GM12878 (cell line): Measurements from ENCODE around the gene KIDINS220. TPM values are rescaled to one million over a fixed set of nuclear protein-coding genes. Genes with fewer than 3 reads are reported as not detected.

Experiments used
- ATAC-seq: fragments of 200-7000 bp; cut with Tn5 transposase; 3 replicates; pipeline ENCODE4 v1.9.1; 2020; ENCODE audit warnings: mild to moderate bottlenecking, moderate library complexity
- BruUV-seq: library from RNA; stranded (reverse); fragments of 400-500 nt; replicated peaks from 2 replicates; lab custom pipeline; 2021; lab: Mats Ljungman, UMichigan
- CTCF ChIA-PET: fragments of 300-600 bp; sonication (Branson Sonifier 250); formaldehyde crosslinking; extraction: SDS; loops from one replicate; lab custom pipeline; 2021; ENCODE audit warnings: inconsistent platforms; lab: Yijun Ruan, JAX
- POLR2A ChIA-PET: fragments of 350-600 bp; formaldehyde crosslinking; extraction: SDS; loops from one replicate; lab custom pipeline; 2021; ENCODE audit warnings: inconsistent platforms; lab: Charles Lee
- RAD21 ChIA-PET: fragments of 300-600 bp; sonication (Branson Sonifier 250); formaldehyde crosslinking; loops from one replicate; lab custom pipeline; 2023; ENCODE audit warnings: antibody characterized with exemption; ENCODE audit not compliant: unreplicated experiment; lab: Charles Lee
- SMC1A ChIA-PET: fragments of 300-600 bp; sonication (Branson Sonifier 250); formaldehyde crosslinking; loops from one replicate; lab custom pipeline; 2023; ENCODE audit not compliant: unreplicated experiment, uncharacterized antibody; lab: Charles Lee
- DNase-seq: peaks from one replicate; pipeline ENCODE4 v3.0.0-alpha.2; 2011; ENCODE audit warnings: low read depth, low spot score
- FAIRE-seq: peaks from 3 replicates; lab custom pipeline; 2011; peaks lifted over from hg19 to GRCh38; lab: Jason Lieb, UNC
- H2AFZ ChIP-seq: 2 replicates; pipeline ENCODE4 v1.6.0; 2011; ENCODE audit warnings: low read depth, low read length, control low read depth; ENCODE audit not compliant: control insufficient read depth
- H3K27ac ChIP-seq: 2 replicates; pipeline ENCODE4 v1.5.1; 2011; ENCODE audit warnings: control low read depth; ENCODE audit not compliant: control insufficient read depth, insufficient read depth
- H3K27me3 ChIP-seq, 2 experiments: replicated peaks in 1 of 2; 2 replicates each; pipeline versions ENCODE4 v1.6.0 to v1.6.1; 2011; ENCODE audit warnings: low read length in 1 of 2; ENCODE audit not compliant: control insufficient read depth in 2 of 2, insufficient read depth in 2 of 2
- H3K36me3 ChIP-seq, 2 experiments: 2 replicates each; pipeline ENCODE4 v1.5.1; 2011; ENCODE audit warnings: low read length in 1 of 2; ENCODE audit not compliant: control insufficient read depth in 2 of 2, insufficient read depth in 2 of 2
- H3K4me1 ChIP-seq: 2 replicates; pipeline ENCODE4 v1.6.1; 2011; ENCODE audit warnings: mild to moderate bottlenecking, low read length, moderate library complexity, mixed read lengths; ENCODE audit not compliant: control insufficient read depth, insufficient read depth
- H3K4me2 ChIP-seq: 2 replicates; pipeline ENCODE4 v1.6.0; 2011; ENCODE audit warnings: control low read depth; ENCODE audit not compliant: control insufficient read depth, insufficient read depth
- H3K4me3 ChIP-seq: fragments of 200-600 bp; sonication (generic); 2 replicates; pipeline ENCODE4 v1.5.1; 2016
- H3K79me2 ChIP-seq: 2 replicates; pipeline ENCODE4 v1.6.0; 2011; ENCODE audit warnings: low read length; ENCODE audit not compliant: control insufficient read depth, insufficient read depth
- H3K9ac ChIP-seq: 2 replicates; pipeline ENCODE4 v1.8.0; 2011; ENCODE audit warnings: low read length, control low read depth, mixed read lengths; ENCODE audit not compliant: control insufficient read depth, insufficient read depth
- H3K9me3 ChIP-seq: replicated peaks from 3 replicates; pipeline ENCODE4 v1.5.1; 2011; ENCODE audit warnings: mild to moderate bottlenecking, low read length; ENCODE audit not compliant: control insufficient read depth, insufficient read depth
- H4K20me1 ChIP-seq: 2 replicates; pipeline ENCODE4 v1.6.0; 2011; ENCODE audit not compliant: control insufficient read depth, insufficient read depth
- ATF7 ChIP-seq: fragments of 450-650 bp; IDR thresholded peaks from 2 replicates; pipeline ENCODE4 v1.6.1; 2016; ENCODE audit warnings: low read depth, mild to moderate bottlenecking
- CBFB ChIP-seq: IDR thresholded peaks from 2 replicates; pipeline ENCODE4 v1.6.1; 2016; ENCODE audit warnings: antibody characterized with exemption, low read depth
- EGR1 ChIP-seq, 2 experiments: IDR thresholded peaks; 1 replicate in 1 of 2; 2 replicates in 1 of 2; pipeline ENCODE4 v1.6.1; 2011 to 2012; ENCODE audit warnings: low read depth in 2 of 2, low read length in 2 of 2, borderline replicate concordance in 1 of 2, mild to moderate bottlenecking in 1 of 2, moderate library complexity in 1 of 2
- ETV6 ChIP-seq, 2 experiments: fragments of 450-650 bp in 1 of 2; IDR thresholded peaks in 1 of 2; conservative IDR thresholded peaks in 1 of 2; 2 replicates each; pipeline ENCODE4 v1.6.1; 2014; ENCODE audit warnings: antibody characterized with exemption in 1 of 2, borderline replicate concordance in 1 of 2, low read depth in 1 of 2, mild to moderate bottlenecking in 1 of 2, moderate library complexity in 1 of 2
- IRF3 ChIP-seq: fragments of 450-650 bp; IDR thresholded peaks from 2 replicates; pipeline ENCODE4 v1.6.1; 2014; ENCODE audit warnings: mild to moderate bottlenecking
- JUND ChIP-seq: IDR thresholded peaks from 2 replicates; pipeline ENCODE4 v1.6.1; 2012; ENCODE audit warnings: low read depth, mild to moderate bottlenecking, low read length, improper control_type of control experiment, moderate library complexity
- KLF5 ChIP-seq: fragments of 450-650 bp; IDR thresholded peaks from 2 replicates; pipeline ENCODE4 v1.6.1; 2014; ENCODE audit warnings: mild to moderate bottlenecking; ENCODE audit not compliant: partially characterized antibody
- LARP7 ChIP-seq: fragments of 450-650 bp; IDR thresholded peaks from 2 replicates; pipeline ENCODE4 v1.6.1; 2017; ENCODE audit warnings: mild to moderate bottlenecking
- NFYA ChIP-seq: IDR thresholded peaks from 2 replicates; pipeline ENCODE4 v1.6.1; 2011; ENCODE audit warnings: low read depth, mild to moderate bottlenecking, low read length, improper control_type of control experiment, borderline replicate concordance
- PAX8 ChIP-seq: fragments of 450-650 bp; IDR thresholded peaks from 2 replicates; pipeline ENCODE4 v1.6.1; 2017; ENCODE audit warnings: mild to moderate bottlenecking, moderate library complexity
- RELA ChIP-seq: fragments of 450-650 bp; IDR thresholded peaks from 2 replicates; pipeline ENCODE4 v1.8.0; 2014; ENCODE audit warnings: borderline replicate concordance; ENCODE audit not compliant: partially characterized antibody
- SUZ12 ChIP-seq: fragments of 200-600 bp; sonication (generic); IDR thresholded peaks from one replicate; pipeline ENCODE4 v1.6.1; 2018; ENCODE audit warnings: antibody characterized with exemption, mild to moderate bottlenecking; ENCODE audit not compliant: unreplicated experiment
- TBL1XR1 ChIP-seq: IDR thresholded peaks from 2 replicates; pipeline ENCODE4 v1.6.1; 2012; ENCODE audit warnings: low read depth, low read length, improper control_type of control experiment
- YBX1 ChIP-seq: fragments of 450-650 bp; IDR thresholded peaks from 2 replicates; pipeline ENCODE4 v1.6.1; 2016; ENCODE audit warnings: antibody characterized with exemption
- ZNF24 ChIP-seq: fragments of 450-650 bp; IDR thresholded peaks from 2 replicates; pipeline ENCODE4 v1.6.1; 2017; ENCODE audit warnings: antibody characterized with exemption, mild to moderate bottlenecking
- ZZZ3 ChIP-seq: IDR thresholded peaks from 2 replicates; pipeline ENCODE4 v1.6.1; 2011; ENCODE audit warnings: low read depth; ENCODE audit not compliant: control insufficient read depth, insufficient read length
- WGBS: methylation state at CpG from one replicate; pipeline ENCODE4 v1.1.6; 2016; ENCODE audit warnings: low lambda C conversion rate; ENCODE audit not compliant: insufficient replicate concordance, insufficient coverage; ENCODE audit errors: missing lambda C conversion rate; 5-methylcytosine and 5-hydroxymethylcytosine counted together
- in situ Hi-C: fragments of 300-500 bp; cut with MboI; formaldehyde crosslinking; loops from 9 replicates; pipeline ENCODE4 v1.14.3; 2018; ENCODE audit warnings: mixed read lengths
- intact Hi-C: fragments of 100-400 bp; cut with micrococcal nuclease; formaldehyde crosslinking; loops from one replicate; pipeline ENCODE4 v1.14.2; 2022; ENCODE audit not compliant: unreplicated experiment
- polyA plus RNA-seq, 11 experiments: library from polyadenylated mRNA; depleted of rRNA in 4 of 11; unstranded in 6 of 11; stranded (reverse) in 5 of 11; fragments of >200 nt; fragmentation: Nextera tagmentation in 4 of 11; fragmentation: Illumina TruSeq in 1 of 11; extraction: Ambion mirVana in 4 of 11; extraction: Trizol in 1 of 11; gene quantifications; 1 replicate in 1 of 11; 2 replicates in 10 of 11; pipeline versions ENCODE4 v1.2.1 to v1.2.3, GENCODE V29; 2011 to 2016; ENCODE audit warnings: inconsistent platforms in 2 of 11, missing spikeins in 2 of 11, low read depth in 1 of 11
- total RNA-seq, 4 experiments: library from RNA; depleted of rRNA in 3 of 4; stranded (reverse); fragments of >200 nt in 3 of 4; fragmentation: Illumina TruSeq in 1 of 4; extraction: Trizol in 1 of 4; gene quantifications; 2 replicates each; pipeline versions ENCODE4 v1.2.1 to v1.2.3, GENCODE V29; 2013 to 2021

The KIDINS220 gene
- total and polyA plus RNA-seq, 10 of the 15 experiments (the other 5 are each of a cell fraction or from before 2014, with no cell fraction given) = 6.0 to 31.2 (median 16.0) TPM

GRCh38 chr2:8704906-8705305, 132.5 kb downstream of the KIDINS220 start:
- DNase-seq = no peak
- no TSS peak for BruUV-seq
- Histone ChIP-seq H3K27me3 (no peaks in the 10 kb centered on the region), H3K27ac (no peak overlapping the region), H3K4me3 (no peak overlapping the region), H3K4me1 (no peaks in the 10 kb centered on the region), H4K20me1 (no peaks in the 10 kb centered on the region), H3K36me3 (no peaks in the 10 kb centered on the region), H3K9me3 (no peaks in the 10 kb centered on the region; the same call in 2 of the 3 replicates), H3K79me2 (no peaks in the 10 kb centered on the region), H2AFZ (no peak overlapping the region), H3K9ac (no peak overlapping the region), H3K4me2 (no peak overlapping the region)
- RAD21 ChIA-PET = no interaction called here
- WGBS = 30% methylated on average over 3 of the region's 3 CpGs
- no peak for ATAC-seq
- TF ChIP-seq SUZ12 (no peak), NFYA (no peak), RELA (no peak), EGR1 (IDR thresholded peaks at IDR 0.05; ENCODE audit: borderline replicate concordance in 1 of 2, low read depth in 2 of 2, low read length in 2 of 2) (no peak), YBX1 (no peak), ETV6 (conservative IDR thresholded peaks at IDR 0.05 in 1 of 2, IDR thresholded peaks at IDR 0.05 in 1 of 2; ENCODE audit: borderline replicate concordance in 1 of 2, low read depth in 1 of 2) (no peak), KLF5 (no peak), CBFB (no peak), ZZZ3 (no peak), LARP7 (no peak), IRF3 (no peak), TBL1XR1 (no peak), ZNF24 (no peak), JUND (no peak), ATF7 (no peak), PAX8 (no peak)
- in situ Hi-C loops (no loop called here), intact Hi-C loops (no loop called here)
- POLR2A ChIA-PET = interaction anchor here (0.6 kb wide), 2 partner anchors 408 to 1015 kb away, joined by 3 to 5 read pairs; no protein-coding TSS in a partner anchor
- CTCF ChIA-PET = interaction anchor here (0.9 kb wide), 1 partner anchor 12 kb away, joined by 5 read pairs; no protein-coding TSS in a partner anchor
- FAIRE-seq = no peak
- SMC1A ChIA-PET = no interaction called here
